ENCODE data around the gene VSIR.

The VSIR gene

DNA sequence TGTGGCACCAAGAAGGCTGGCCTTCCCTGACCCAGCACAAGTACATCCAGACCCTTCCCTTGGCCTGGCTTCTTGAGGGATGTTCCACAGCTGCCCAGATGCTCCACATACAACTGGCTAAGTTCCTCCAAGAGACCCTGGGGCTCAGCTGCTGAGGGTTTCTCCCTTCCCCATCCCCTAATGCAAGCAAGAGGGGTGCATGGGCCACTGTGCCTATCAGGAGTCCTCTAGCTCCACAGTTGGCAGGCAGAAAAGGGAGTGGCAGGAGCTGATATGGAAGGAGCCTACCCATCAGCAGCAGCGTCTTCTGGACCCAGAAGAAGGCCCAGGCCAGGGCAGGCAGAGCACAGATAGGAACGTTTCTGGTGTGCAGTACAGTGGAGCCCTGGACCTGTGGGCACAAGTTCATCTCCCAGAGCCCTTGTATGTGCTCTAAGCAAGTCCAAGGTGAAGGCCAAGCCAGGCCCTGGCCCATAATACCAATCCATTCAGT is 26.2 kb downstream of the VSIR start:
- DNase-seq, result no peak

DNA sequence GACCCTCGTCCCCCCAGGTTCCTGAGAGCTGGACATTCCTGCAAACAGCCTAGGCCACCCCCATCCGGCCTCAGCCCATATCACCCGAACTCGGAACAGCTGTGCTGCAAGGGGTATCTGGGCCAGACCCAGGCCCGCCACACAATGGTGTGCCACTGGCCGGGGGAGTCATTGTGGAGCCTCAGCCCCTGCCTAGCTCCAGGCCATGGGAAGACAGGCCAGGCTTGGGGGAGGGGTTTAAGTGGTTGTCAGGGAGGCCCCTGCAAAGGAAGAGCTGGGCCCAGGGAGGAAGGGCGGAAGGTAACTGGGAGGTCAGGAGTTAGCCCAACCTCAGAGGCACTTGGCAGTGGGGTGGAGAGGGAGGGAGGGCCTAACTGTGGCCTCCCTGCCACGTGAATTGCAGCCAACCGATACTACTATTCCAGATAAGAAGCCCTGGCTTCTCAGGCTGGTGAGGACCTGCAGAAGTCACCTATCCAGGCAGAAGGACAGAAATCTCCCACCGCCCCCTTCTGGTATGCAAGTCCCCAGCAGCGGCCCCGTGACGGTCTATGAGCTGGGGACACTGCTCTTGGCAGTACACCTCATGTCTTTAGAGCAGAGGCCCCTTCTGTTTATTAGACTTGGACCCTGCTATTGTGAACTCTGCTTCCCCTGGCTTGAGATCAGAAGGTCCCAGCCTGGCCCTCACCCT is 26.8 kb downstream of the VSIR start:
- DNase-seq, result peak in 1 of 2 donors; percentile 52

DNA sequence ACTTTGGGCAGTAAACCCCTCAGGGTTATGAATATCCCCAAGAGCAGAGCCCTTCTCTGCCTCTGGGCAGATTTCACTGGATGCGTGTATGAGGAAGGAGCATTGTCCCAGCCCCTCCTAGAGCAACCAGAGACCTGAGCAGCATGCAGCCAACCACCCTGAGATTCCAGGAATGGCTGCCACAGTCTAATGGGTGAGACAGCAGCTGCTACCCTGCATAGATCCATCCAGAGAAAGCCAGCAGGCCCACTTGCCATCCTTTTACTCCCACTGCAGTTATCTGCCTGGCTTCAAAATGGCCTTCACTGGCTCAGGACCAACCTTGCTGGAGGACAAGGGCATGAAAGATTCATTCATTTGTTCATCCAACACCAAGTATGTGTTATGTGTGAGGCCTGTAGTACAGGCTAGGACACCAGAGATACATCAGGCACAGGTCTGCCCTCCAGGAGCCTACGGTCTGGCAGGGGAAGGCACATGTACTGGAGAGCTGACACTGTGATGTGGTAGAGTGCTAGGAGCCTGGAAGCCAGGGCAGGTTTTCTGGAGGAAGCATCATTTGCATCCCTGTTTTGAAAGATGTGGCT is 27.6 kb downstream of the VSIR start:
- DNase-seq, result no peak

DNA sequence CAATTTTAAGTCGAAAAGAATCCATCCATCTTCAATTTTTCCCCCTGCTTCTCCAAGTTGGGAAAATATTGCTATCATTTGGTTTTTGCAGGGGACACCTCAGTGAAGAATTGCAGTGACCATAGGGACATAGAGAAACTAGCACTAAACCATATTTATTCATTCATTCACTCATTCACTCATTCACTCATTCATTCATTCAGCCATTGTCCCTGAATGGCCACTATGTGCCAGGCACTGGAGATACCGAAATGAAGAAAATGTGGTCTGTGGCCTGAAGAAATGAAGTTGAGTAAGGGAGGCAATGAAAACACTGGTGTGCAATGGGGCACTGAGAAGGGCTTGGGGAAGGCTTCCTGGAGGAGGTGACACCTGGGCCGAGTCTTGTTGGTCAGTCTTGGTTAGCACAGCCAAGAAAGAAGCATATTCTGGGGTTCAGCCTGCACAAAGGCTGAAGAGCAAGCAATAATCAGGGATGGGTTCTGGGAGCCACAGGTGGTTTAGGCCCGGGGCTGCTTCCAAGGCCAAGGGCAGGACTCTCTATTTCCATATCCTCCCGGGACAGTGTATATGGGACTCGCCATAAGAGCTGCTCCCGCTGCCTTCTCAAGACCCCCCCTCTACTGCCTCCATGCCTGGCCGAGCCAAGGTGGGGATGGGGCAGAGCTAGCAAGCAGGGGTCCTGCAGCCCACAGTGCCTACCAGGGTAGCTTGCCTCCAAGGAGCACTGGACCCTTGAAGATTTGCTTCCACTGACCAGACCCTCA is 28.2 kb downstream of the VSIR start:
- no peak for DNase-seq

DNA sequence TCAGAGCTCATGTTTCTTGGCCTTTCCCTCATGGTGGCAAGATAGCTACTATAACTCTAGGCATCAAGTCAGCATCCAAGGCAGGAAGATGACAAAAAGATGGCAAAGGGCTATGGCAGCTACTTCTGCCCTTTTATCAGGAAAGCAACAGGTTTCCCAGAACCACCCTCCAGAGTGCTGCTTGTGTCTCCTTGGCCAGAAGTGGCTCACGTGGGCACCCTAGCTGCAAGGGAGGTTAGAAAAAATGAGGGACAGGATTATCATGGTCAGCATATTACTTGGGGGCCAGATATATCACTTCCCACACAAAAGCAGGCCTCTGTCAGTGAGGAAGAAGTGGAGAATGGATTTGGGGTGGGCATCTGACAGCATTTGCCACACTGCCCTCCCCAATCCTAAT is 29.5 kb downstream of the VSIR start:
- DNase-seq, result no peak

DNA sequence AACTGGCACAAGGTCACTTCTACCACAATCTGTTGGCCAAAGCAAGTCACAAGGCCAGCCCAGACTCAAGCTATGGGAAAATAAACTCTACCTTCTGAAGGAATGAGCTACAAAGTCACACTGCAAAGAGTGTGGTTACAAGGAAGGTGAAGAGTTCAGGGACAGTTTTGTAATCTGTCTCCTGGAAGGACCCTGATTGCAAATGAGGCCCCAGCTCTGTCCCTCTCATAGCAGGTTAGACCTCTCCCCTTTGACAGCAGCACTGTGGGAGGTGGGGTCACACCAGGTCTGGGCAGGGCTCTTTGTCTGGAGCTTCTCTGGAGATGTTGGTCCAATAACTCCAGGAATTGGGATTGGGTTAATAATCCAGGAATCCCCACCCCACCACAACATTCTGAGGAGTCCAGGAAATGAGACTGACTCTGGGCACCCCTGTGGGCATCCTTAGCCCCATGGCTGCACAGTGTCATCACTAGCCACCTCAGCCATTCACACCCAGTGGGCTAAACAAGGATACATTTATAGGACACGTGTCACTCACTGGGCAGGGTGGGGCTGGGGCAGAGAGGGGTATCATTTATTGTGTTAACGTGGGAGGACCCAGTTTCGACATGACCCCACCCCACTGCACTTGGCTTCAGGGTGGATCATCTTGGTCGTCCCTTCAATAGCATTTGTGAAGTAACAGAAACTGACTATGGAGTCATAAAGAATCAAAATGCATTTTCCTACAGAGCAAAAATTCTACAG is 30.1 kb downstream of the VSIR start:
- no peak for DNase-seq

DNA sequence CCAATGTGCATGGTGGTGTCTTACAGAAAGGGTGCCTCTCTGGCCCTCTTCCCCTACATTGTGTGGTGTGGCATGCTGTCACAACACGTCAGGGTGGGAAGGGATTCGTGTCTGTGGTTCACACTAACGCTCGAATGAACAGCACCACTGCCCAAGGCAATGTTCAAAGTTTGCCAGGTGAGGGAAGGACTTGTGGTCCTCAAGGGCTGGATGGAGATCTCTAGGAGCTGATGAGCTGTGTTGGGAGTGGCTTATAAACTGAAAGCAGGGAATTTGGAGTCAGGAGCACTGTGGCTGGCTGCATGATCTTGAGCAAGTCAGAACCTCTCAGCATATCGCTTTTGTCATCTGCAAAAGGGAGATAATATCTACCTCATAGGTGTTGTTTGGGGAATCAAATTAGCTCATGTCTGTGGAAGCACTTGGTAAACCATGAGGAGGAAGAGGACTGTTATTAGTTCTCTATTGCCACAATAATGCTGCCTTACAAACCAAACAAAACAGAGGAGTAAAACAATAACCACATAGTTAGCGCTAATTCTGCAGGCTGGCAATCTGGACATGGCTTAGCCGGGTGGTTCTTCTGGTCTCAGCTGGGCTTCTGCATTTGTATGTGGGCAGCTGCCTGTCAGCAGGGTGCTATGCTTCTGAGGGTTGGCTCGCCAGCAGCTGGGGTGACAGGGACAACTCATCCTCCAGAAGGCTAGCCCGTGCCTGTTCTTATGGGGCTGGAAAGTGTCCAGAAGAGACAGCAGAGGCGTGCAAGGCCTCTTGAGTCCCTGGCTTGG is 30.8 kb downstream of the VSIR start:
- no peak for DNase-seq

DNA sequence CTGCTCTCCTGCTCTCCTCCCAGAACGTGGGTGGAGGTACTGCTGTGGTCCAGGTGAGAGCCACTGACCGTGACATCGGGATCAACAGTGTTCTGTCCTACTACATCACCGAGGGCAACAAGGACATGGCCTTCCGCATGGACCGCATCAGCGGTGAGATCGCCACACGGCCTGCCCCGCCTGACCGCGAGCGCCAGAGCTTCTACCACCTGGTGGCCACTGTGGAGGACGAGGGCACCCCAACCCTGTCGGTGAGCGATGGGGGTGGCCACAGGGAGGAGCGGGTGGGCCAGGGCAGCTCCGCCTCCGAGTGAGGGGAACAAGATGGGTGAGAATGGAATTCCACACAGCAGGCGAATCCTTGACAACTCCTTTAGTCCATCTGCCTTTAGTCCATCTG is 31.6 kb downstream of the VSIR start:
- DNase-seq, result no peak

- no peak for DNase-seq
Measured at GRCh38 chr10:71741029-71741428, 32.3 kb downstream of the VSIR start.

- peak; percentile 76 to 77 for DNase-seq
Measured at GRCh38 chr10:71740069-71740653, 33.2 kb downstream of the VSIR start.

DNA sequence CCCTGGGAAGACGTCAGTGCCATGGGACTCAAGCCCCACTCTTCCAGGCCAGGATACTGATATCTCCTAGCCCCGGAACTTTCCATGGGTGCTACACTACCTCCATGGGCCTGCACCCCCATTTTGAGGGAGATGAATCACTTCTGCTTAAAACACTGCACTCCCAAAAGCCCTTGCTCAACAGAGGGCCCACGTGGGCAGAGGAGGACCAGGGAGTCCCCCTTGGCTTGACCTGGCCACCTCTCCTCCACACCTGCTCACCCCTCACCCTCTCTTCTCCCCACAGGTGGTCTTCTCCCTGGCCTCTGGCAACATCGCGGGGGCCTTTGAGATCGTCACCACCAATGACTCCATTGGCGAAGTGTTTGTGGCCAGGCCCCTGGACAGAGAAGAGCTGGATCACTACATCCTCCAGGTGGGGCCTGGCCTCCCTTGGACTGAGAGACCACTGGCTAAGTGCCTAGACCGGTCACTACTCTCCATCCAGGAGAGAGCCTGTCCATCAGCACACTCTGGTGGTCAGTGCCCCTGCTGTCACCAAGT is 33.9 kb downstream of the VSIR start:
- DNase-seq, result peak in 1 of 2 donors; percentile 42

- peak; percentile 53 to 79 for DNase-seq
Measured at GRCh38 chr10:71737834-71738197, 35.5 kb downstream of the VSIR start.

GRCh38 chr10:71737001-71737833 is 36.1 kb downstream of the VSIR start:
- no peak for DNase-seq

DNA sequence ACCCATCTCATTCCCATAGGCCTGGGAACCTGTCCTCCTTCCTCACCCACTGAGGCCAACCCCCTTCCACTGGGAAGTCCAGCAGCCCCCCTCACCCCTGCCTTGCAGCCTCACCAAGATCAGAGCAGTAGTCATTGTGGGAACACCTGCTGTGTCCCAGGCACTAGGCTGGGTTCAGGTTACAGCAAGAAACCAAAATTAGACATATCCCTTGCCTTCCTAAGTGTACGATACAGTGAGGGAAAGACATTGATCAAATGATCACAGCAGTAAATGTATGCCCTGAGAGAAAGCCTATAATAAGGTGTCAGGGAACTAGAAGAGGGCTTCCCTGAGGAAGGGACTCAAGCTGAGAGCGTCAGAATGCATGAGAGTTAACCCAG is 36.8 kb downstream of the VSIR start:
- no peak for DNase-seq

GRCh38 chr10:71735709-71736569 is 37.4 kb downstream of the VSIR start:
- no peak for DNase-seq

- no peak for DNase-seq
Measured at GRCh38 chr10:71734797-71735196, 38.5 kb downstream of the VSIR start.

GRCh38 chr10:71731791-71732190 is 41.5 kb downstream of the VSIR start:
- DNase-seq, result no peak

- DNase-seq, result peak; percentile 74 to 77
Measured at GRCh38 chr10:71729161-71729636, 44.1 kb downstream of the VSIR start.

Measured in inflammatory macrophage (primary cell).